Mononuclear cell (primary cell): ENCODE data around the gene SCGB2A2. TPM values are rescaled to one million over a fixed set of nuclear protein-coding genes. Genes with fewer than 3 reads are reported as not detected.

Source experiments
- H3K27me3 ChIP-seq: 2 replicates; pipeline ENCODE4 v1.6.0; 2011; ENCODE audit warnings: low read length, control low read depth; ENCODE audit not compliant: insufficient read depth
- H3K4me1 ChIP-seq: 2 replicates; pipeline ENCODE4 v1.5.1; 2011; ENCODE audit warnings: mild to moderate bottlenecking, low read length, control low read depth; ENCODE audit not compliant: insufficient read depth
- H3K4me3 ChIP-seq: 2 replicates; pipeline ENCODE4 v1.5.1; 2011; ENCODE audit warnings: mild to moderate bottlenecking, low read length, moderate library complexity
- H3K9me3 ChIP-seq: 2 replicates; pipeline ENCODE4 v1.5.1; 2011; ENCODE audit warnings: low read depth, mild to moderate bottlenecking, control low read depth, low read length
- total RNA-seq: library from RNA; depleted of rRNA; stranded (reverse); fragments of >200 nt; gene quantifications from one replicate; pipeline ENCODE4 v1.2.3, GENCODE V29; 2012

Gene SCGB2A2
- total RNA-seq: not detected

GRCh38 chr11:62269654-62270278 is at the start of gene SCGB2A2:
SCGB2A2 (plus strand) TSS chr11:62270158; CDS start chr11:62270217, 59 bp downstream.
- Histone ChIP-seq H3K4me3 (no peak within 1 kb of the TSS), H3K27me3 (peaks cover 6% of the 10 kb centered on the region)

GRCh38 chr11:62221498-62221897 is 48.5 kb upstream of the SCGB2A2 start:
- Histone ChIP-seq H3K4me3 (no peak overlapping the region), H3K9me3 (peaks cover 28% of the 10 kb centered on the region), H3K4me1 (no peaks in the 10 kb centered on the region)

More at GRCh38 chr11:62269654-62270278, at the start of gene SCGB2A2:
- Histone ChIP-seq H3K4me1 (no peaks in the 10 kb centered on the region), H3K9me3 (no peaks in the 10 kb centered on the region)

GRCh38 chr11:62223095-62223494 is 46.9 kb upstream of the SCGB2A2 start:
- peaks cover 28% of the 10 kb centered on the region for H3K9me3 ChIP-seq
- no peaks in the 10 kb centered on the region for H3K4me1 ChIP-seq
- H3K27me3 ChIP-seq: no peaks in the 10 kb centered on the region
- H3K4me3 ChIP-seq: no peak overlapping the region

More at GRCh38 chr11:62221498-62221897, 48.5 kb upstream of the SCGB2A2 start:
- no peaks in the 10 kb centered on the region for H3K27me3 ChIP-seq

- peaks cover 9% of the 10 kb centered on the region for H3K27me3 ChIP-seq
- no peaks in the 10 kb centered on the region for H3K4me1 ChIP-seq
- no peak overlapping the region for H3K4me3 ChIP-seq
- no peaks in the 10 kb centered on the region for H3K9me3 ChIP-seq
Measured at GRCh38 chr11:62233730-62234129, 36.2 kb upstream of the SCGB2A2 start.

- Histone ChIP-seq H3K9me3 (no peaks in the 10 kb centered on the region), H3K27me3 (peaks cover 9% of the 10 kb centered on the region), H3K4me1 (no peaks in the 10 kb centered on the region), H3K4me3 (no peak overlapping the region)
Measured at GRCh38 chr11:62236187-62236586, 33.8 kb upstream of the SCGB2A2 start.

- Histone ChIP-seq H3K27me3 (peaks cover 6% of the 10 kb centered on the region), H3K9me3 (no peaks in the 10 kb centered on the region), H3K4me1 (no peaks in the 10 kb centered on the region), H3K4me3 (no peak overlapping the region)
Measured at GRCh38 chr11:62237499-62237898, 32.5 kb upstream of the SCGB2A2 start.

- H3K27me3 ChIP-seq: peaks cover 6% of the 10 kb centered on the region
- H3K9me3 ChIP-seq: no peaks in the 10 kb centered on the region
- no peaks in the 10 kb centered on the region for H3K4me1 ChIP-seq
- H3K4me3 ChIP-seq: no peak overlapping the region
Measured at GRCh38 chr11:62238151-62238550, 31.8 kb upstream of the SCGB2A2 start.

- no peaks in the 10 kb centered on the region for H3K4me1 ChIP-seq
- no peaks in the 10 kb centered on the region for H3K9me3 ChIP-seq
- H3K4me3 ChIP-seq: no peak overlapping the region
- H3K27me3 ChIP-seq: peaks cover 3% of the 10 kb centered on the region
Measured at GRCh38 chr11:62241095-62241494, 28.9 kb upstream of the SCGB2A2 start.

- Histone ChIP-seq H3K4me3 (no peak within 1 kb of the TSS), H3K9me3 (no peaks in the 10 kb centered on the region), H3K4me1 (no peaks in the 10 kb centered on the region), H3K27me3 (no peaks in the 10 kb centered on the region)
Measured at GRCh38 chr11:62242021-62242420, 27.9 kb upstream of the SCGB2A2 start, which contains the start of gene SCGB1D2. SCGB1D2 (plus strand) TSS chr11:62242239; CDS start chr11:62242308, 69 bp downstream.

- Histone ChIP-seq H3K27me3 (no peaks in the 10 kb centered on the region), H3K4me3 (no peak overlapping the region), H3K9me3 (no peaks in the 10 kb centered on the region), H3K4me1 (no peaks in the 10 kb centered on the region)
Measured at GRCh38 chr11:62245271-62245753, 24.6 kb upstream of the SCGB2A2 start.

- peaks cover 26% of the 10 kb centered on the region for H3K9me3 ChIP-seq
- H3K4me1 ChIP-seq: no peaks in the 10 kb centered on the region
- H3K27me3 ChIP-seq: no peaks in the 10 kb centered on the region
- no peak overlapping the region for H3K4me3 ChIP-seq
Measured at GRCh38 chr11:62251698-62252097, 18.3 kb upstream of the SCGB2A2 start.

- Histone ChIP-seq H3K4me3 (no peak overlapping the region), H3K9me3 (peaks cover 26% of the 10 kb centered on the region), H3K4me1 (no peaks in the 10 kb centered on the region), H3K27me3 (no peaks in the 10 kb centered on the region)
Measured at GRCh38 chr11:62253999-62254542, 15.9 kb upstream of the SCGB2A2 start.

GRCh38 chr11:62256281-62256680 is 13.7 kb upstream of the SCGB2A2 start:
- H3K27me3 ChIP-seq: peaks cover 6% of the 10 kb centered on the region
- peaks cover 19% of the 10 kb centered on the region for H3K9me3 ChIP-seq
- no peak overlapping the region for H3K4me3 ChIP-seq
- no peaks in the 10 kb centered on the region for H3K4me1 ChIP-seq

GRCh38 chr11:62260261-62260953 is 9.6 kb upstream of the SCGB2A2 start:
- Histone ChIP-seq H3K4me3 (no peak overlapping the region), H3K9me3 (no peaks in the 10 kb centered on the region), H3K27me3 (peaks cover 8% of the 10 kb centered on the region), H3K4me1 (no peaks in the 10 kb centered on the region)

- Histone ChIP-seq H3K27me3 (peaks cover 11% of the 10 kb centered on the region), H3K9me3 (no peaks in the 10 kb centered on the region), H3K4me3 (no peak overlapping the region), H3K4me1 (no peaks in the 10 kb centered on the region)
Measured at GRCh38 chr11:62264004-62264403, 6.0 kb upstream of the SCGB2A2 start.
